HG02763 (cell line): ENCODE results near the gene ST3GAL2.
A peak's percentile ranks its signal among the peaks of the same experiment; 100 is the strongest.
"Not testable (repeated sequence)": the region's sequence is repeated elsewhere in the genome, so short reads cannot be mapped to it uniquely, and the experiment has no call there.

Source experiments
- ATAC-seq: cut with Tn5 transposase; IDR thresholded peaks from one replicate; pipeline ENCODE4 v1.9.1; 2021; ENCODE audit warnings: mild to moderate bottlenecking, moderate library complexity; ENCODE audit not compliant: unreplicated experiment

ST3GAL2 gene

DNA sequence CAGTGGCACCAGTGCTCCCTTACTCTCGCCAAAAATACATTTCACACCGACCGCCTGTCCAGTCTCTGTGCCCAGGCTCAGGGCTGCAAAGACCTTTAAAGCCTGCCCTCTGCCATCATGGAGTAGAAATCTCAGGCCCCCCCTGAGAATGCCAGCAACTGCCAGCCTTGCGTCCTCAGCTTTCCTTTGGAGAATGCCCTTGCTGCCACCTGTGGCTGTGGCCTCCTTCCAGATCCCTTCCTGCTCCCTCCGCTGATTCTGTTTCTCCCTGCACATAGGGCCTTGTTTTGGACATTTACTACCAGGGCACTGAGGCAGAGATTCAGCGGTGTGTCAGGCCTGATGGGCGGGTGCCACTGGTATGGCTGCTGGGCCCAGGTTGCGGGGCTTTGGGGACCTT is 28.7 kb upstream of the ST3GAL2 start:
- ATAC-seq: no peak

DNA sequence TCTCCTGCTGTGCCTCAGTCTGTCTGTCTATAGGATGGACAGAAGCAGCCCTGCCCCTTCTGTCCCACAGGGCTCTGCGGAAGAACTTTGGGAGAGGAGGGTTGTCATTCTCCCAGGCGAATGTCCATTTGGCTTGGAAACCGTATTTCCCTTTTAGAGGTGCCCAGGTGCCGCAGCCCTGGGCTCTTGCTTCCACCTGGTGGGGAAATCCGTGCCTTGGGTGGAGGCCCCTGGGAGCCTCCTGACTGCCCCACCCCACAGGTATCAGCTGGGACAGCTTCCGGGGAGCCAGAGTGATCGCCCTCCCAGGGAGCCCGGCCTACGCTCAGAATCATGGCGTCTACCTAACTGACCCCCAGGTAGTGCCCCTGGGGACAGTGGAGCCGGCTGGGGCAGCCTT is 28.2 kb upstream of the ST3GAL2 start:
- no peak for ATAC-seq

GRCh38 chr16:70466805-70467076 is 27.8 kb upstream of the ST3GAL2 start:
- no peak for ATAC-seq

GRCh38 chr16:70465999-70466804 is 27.3 kb upstream of the ST3GAL2 start:
- no peak for ATAC-seq

- no peak for ATAC-seq
Measured at GRCh38 chr16:70463235-70463634, 24.3 kb upstream of the ST3GAL2 start.

- no peak for ATAC-seq
Measured at GRCh38 chr16:70460737-70461261, 21.9 kb upstream of the ST3GAL2 start.

- ATAC-seq: no peak
Measured at GRCh38 chr16:70457446-70458166, 18.7 kb upstream of the ST3GAL2 start.

DNA sequence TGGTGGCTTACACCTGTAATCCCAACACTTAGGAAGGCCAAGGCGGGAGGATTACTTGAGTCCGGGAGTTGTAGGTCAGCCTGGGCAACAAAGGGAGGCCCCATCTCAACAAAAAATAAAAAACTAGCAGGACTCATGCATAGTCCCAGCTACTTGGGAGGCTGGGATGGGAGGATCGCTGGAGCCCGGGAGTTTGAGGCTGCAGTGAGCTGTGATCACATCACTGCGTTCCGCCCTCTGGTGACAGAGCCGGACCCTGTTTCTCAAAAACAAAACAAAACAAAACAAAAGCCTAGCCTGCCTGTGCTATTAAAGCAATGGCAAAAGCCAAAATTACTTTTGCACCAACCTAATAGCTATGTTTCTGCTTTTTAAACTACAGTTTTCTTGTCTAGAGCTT is 17.0 kb upstream of the ST3GAL2 start:
- ATAC-seq: no peak

- peak; percentile 82 for ATAC-seq
Measured at GRCh38 chr16:70454222-70455034, 15.5 kb upstream of the ST3GAL2 start, which contains the start of gene FCSK. FCSK (plus strand) TSS chr16:70454595; CDS start chr16:70463191, 8,596 bp downstream.

DNA sequence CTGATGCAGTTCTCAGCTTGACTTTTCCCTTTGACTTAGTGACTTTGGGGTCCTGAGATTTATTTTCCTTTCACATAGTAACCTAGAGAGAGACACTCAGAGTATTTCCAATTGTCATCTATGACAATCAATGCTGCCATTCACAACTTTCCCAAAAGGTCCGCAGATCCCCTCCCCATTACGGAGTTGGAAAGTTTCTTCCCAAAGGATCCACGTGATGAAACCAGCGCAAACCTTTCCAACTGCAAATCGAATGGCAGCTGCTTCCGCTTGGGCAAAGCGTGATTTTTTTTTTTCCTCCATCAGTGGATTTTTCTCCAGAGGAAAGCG is 15.0 kb upstream of the ST3GAL2 start:
- no peak for ATAC-seq

DNA sequence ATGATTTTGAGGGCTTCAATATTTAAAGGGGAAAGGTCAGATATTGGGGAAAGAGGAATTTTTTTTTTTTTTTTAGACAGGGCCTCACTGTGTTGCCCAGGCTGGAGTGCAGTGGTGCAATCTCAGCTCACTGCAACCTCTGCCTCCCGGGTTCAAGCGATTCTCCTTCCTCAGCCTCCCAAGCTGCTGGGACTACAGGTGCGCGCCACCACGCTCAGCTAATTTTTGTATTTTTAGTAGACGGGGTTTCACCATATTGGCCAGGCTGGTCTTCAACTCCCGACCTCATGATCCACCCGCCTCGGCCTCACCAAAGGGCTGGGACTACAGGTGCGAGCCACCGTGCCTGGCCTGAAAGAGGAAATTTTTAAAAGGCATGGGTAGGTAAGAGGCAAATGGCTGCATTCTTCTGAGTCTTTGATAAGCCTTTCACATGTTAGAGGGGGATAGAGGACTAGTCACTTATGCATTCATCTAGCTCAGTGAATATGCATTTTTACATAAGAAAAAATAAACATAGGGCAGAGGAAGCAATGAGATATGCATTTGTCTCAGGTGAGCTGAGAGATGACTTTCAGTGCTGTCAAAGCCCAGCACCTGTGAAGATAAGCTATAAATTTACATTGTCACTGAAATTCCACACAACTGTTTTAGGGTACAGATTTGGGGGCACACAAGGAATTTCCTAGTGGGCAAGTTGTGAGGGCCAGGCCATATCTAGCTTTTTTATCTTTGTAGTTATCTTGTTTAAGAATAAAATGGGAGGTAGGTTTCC is 14.4 kb upstream of the ST3GAL2 start:
- ATAC-seq: no peak

DNA sequence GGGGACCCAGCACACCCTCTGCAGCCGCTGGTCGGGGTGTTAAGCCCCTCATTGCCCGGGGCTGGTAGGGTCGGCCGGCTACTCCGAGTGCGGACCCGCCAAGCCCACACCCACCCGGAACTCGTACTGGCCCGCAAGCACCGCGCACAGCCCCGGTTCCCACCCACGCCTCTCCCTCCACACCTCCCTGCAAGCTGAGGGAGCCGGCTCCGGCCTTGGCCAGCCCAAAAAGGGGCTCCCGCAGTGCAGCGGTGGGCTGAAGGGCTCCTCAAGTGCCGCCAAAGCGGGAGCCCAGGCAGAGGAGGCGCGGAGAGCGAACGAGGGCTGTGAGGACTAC is 12.1 kb upstream of the ST3GAL2 start:
- not testable (repeated sequence) for ATAC-seq

DNA sequence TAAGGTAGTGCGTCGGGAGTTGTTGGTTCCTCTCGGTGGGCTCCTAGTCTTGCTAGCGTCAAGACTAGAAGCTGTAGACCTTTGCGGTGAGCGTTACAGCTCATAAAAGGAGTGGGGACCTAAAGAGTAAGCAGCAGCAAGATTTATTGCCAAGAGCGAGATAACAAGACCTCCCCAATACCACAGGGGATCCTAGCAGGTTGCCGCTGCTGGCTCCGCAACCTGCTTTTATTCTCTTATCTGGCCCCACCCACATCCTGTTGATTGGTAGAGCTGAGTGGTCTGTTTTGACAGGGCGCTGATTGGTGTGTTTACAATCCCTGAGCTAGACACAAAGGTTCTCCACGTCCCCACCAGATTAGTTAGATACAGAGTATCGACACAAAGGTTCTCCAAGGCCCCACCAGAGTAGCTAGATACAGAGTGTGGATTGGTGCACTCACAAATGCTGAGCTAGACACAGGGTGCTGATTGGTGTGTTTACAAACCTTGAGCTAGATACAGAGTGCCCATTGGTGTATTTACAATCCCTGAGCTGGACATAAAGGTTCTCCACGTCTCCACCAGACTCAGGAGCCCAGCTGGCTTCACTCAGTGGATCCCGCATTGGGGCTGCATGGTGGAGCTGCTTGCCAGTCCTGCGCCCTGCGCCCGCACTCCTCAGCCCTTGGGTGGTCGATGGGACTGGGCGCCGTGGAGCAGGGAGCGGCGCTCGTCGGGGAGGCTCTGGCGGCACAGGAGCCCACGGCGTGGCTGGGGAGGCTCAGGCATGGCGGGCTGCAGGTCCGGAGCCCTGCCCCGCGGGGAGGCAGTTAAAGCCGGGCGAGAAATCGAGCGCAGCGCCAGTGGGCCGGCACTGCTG is 11.5 kb upstream of the ST3GAL2 start:
- not testable (repeated sequence) for ATAC-seq

- ATAC-seq: no peak
Measured at GRCh38 chr16:70448075-70448474, 9.2 kb upstream of the ST3GAL2 start.

- no peak for ATAC-seq
Measured at GRCh38 chr16:70444249-70445063, 5.6 kb upstream of the ST3GAL2 start.

DNA sequence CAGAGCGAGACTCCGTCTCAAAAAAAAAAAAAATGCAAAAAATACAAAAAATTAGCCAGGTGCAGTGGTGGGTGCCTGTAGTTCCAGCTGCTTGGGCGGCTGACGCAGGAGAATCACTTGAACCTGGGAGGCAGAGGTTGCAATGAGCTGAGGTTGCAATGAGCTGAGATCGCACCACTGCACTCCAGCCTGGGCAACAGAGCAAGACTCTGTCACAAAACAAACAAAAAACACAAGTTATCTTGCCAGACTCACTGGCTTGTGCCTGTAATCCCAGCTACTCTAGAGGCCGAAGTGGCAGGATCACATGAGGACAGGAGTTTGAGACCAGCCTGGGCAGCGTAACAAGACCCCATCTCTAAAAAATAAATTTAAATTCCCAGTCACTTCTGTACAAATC is 3.4 kb upstream of the ST3GAL2 start:
- ATAC-seq: no peak

DNA sequence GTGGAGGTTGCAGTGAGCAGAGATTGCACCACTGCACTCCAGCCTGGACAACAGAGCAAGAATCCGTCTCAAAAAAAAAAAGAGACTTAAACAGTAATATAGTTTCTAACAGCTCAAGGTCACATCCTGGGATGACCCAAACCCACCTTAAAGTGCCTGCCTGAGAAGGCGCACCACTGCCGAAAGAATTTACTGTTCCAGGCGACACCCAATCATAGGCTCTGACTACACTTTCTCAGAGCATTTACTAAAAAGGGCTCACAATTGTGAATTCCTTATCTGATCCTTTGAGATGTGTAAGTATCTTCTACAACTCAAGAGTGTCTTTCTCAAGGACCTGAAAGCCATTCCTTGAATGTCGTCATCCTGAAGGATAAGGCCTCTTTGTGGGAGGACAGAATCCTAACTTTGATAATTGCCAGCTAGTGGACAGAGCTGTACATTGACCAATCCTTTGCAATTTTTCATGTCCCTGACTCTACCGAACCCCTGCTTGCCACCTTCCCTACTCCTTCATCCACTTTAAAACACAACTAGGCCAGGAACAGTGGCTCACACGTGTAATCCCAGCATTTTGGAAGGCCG is 2.6 kb upstream of the ST3GAL2 start:
- no peak for ATAC-seq

- no peak for ATAC-seq
Measured at GRCh38 chr16:70440009-70440692, 1.3 kb upstream of the ST3GAL2 start.
